H1 (cell line): Measurements from ENCODE around the gene SEPTIN2. TPM values are rescaled to one million over a fixed set of nuclear protein-coding genes. Genes with fewer than 3 reads are reported as not detected.

ENCODE experiments used
- CTCF ChIA-PET: fragments of 300-600 bp; sonication (Branson Sonifier 250); formaldehyde crosslinking; loops from one replicate; lab custom pipeline; 2021; ENCODE audit not compliant: partially characterized antibody; lab: Charles Lee
- POLR2A ChIA-PET: fragments of 300-600 bp; sonication (Branson Sonifier 250); formaldehyde crosslinking; loops from one replicate; lab custom pipeline; 2021; ENCODE audit warnings: inconsistent platforms; ENCODE audit not compliant: partially characterized antibody; lab: Charles Lee
- DNase-seq, 2 experiments: peaks; one replicate each; pipeline versions ENCODE4 v3.0.0 to v3.0.0-alpha.2; 2010 to 2022; ENCODE audit warnings: low spot score in 2 of 2, low read depth in 1 of 2, mixed read lengths in 1 of 2
- FAIRE-seq: peaks from 2 replicates; lab custom pipeline; 2011; peaks lifted over from hg19 to GRCh38; lab: Jason Lieb, UNC
- H2AFZ ChIP-seq: 2 replicates; pipeline ENCODE4 v1.8.1; 2012; ENCODE audit warnings: low read length, inconsistent platforms
- H2AK5ac ChIP-seq: 2 replicates; pipeline ENCODE4 v1.6.1; 2013; ENCODE audit warnings: low read depth, low read length
- H2BK120ac ChIP-seq: replicated peaks from 2 replicates; pipeline ENCODE3; 2013; ENCODE audit warnings: low read depth, low read length, inconsistent platforms
- H2BK12ac ChIP-seq: 2 replicates; pipeline ENCODE4 v1.6.1; 2013; ENCODE audit warnings: low read depth, low read length
- H2BK15ac ChIP-seq: 2 replicates; pipeline ENCODE4 v1.6.1; 2013; ENCODE audit warnings: low read length
- H2BK20ac ChIP-seq: 2 replicates; pipeline ENCODE4 v1.6.1; 2013; ENCODE audit warnings: low read length
- H2BK5ac ChIP-seq: 2 replicates; pipeline ENCODE4 v1.6.1; 2013; ENCODE audit warnings: low read depth, low read length
- H3K14ac ChIP-seq: 2 replicates; pipeline ENCODE4 v1.6.1; 2013; ENCODE audit warnings: inconsistent platforms; ENCODE audit not compliant: insufficient read length
- H3K18ac ChIP-seq: 2 replicates; pipeline ENCODE4 v1.6.1; 2013; ENCODE audit warnings: low read length; ENCODE audit errors: extremely low read depth
- H3K23ac ChIP-seq: 2 replicates; pipeline ENCODE4 v1.6.1; 2013; ENCODE audit warnings: inconsistent platforms; ENCODE audit not compliant: insufficient read length
- H3K23me2 ChIP-seq: 2 replicates; pipeline ENCODE4 v1.6.1; 2013; ENCODE audit warnings: low read depth, low read length
- H3K27ac ChIP-seq: 2 replicates; pipeline ENCODE4 v1.6.1; 2011; ENCODE audit warnings: low read depth, low read length, inconsistent platforms
- H3K27me3 ChIP-seq, 4 experiments: replicated peaks in 1 of 4; 1 replicate in 1 of 4; 2 replicates in 3 of 4; pipeline versions ENCODE4 v1.6.1 to v1.8.1; 2011 to 2013; ENCODE audit warnings: low read length in 3 of 4, mild to moderate bottlenecking in 3 of 4, inconsistent platforms in 2 of 4, mixed read lengths in 2 of 4, moderate library complexity in 1 of 4; ENCODE audit not compliant: control insufficient read depth in 3 of 4, insufficient read depth in 3 of 4; ENCODE audit errors: extremely low read depth in 1 of 4
- H3K36me3 ChIP-seq, 4 experiments: 2 replicates each; pipeline versions ENCODE4 v1.6.1 to v1.8.1; 2011 to 2013; ENCODE audit warnings: mild to moderate bottlenecking in 4 of 4, low read length in 3 of 4, moderate library complexity in 2 of 4, control low read depth in 1 of 4, inconsistent platforms in 1 of 4; ENCODE audit not compliant: insufficient read depth in 4 of 4, control insufficient read depth in 2 of 4
- H3K4ac ChIP-seq: replicated peaks from 2 replicates; pipeline ENCODE3; 2013; ENCODE audit warnings: low read length, low read depth, mixed read lengths, inconsistent platforms; ENCODE audit not compliant: insufficient read length
- H3K4me1 ChIP-seq, 4 experiments: replicated peaks in 1 of 4; 1 replicate in 1 of 4; 2 replicates in 3 of 4; pipeline versions ENCODE4 v1.6.1 to v1.8.1; 2011 to 2013; ENCODE audit warnings: low read length in 3 of 4, inconsistent platforms in 2 of 4, mixed read lengths in 1 of 4; ENCODE audit not compliant: insufficient read depth in 4 of 4, control insufficient read depth in 3 of 4
- H3K4me2 ChIP-seq, 2 experiments: 2 replicates each; pipeline versions ENCODE4 v1.6.1 to v1.8.1; 2011 to 2013; ENCODE audit warnings: low read depth in 2 of 2, low read length in 2 of 2, control low read depth in 1 of 2, inconsistent platforms in 1 of 2, mild to moderate bottlenecking in 1 of 2; ENCODE audit not compliant: insufficient read depth in 1 of 2
- H3K4me3 ChIP-seq, 4 experiments: fragments of 200-600, 300-600 bp in 1 of 4; sonication (generic), shearing (Covaris generic), sonication (Bioruptor Twin) in 1 of 4; 2 replicates each; pipeline versions ENCODE4 v1.5.1 to v1.8.1; 2011 to 2016; ENCODE audit warnings: low read length in 4 of 4, low read depth in 3 of 4, control low read depth in 2 of 4, inconsistent platforms in 2 of 4, mild to moderate bottlenecking in 2 of 4, mixed read lengths in 1 of 4, moderate library complexity in 1 of 4; ENCODE audit not compliant: insufficient read depth in 2 of 4; ENCODE audit errors: extremely low read depth in 1 of 4
- H3K56ac ChIP-seq: replicated peaks from 2 replicates; pipeline ENCODE3; 2013; ENCODE audit warnings: low read depth, mild to moderate bottlenecking, mixed read lengths, low read length, inconsistent platforms; ENCODE audit not compliant: insufficient read length
- H3K79me1 ChIP-seq: 2 replicates; pipeline ENCODE4 v1.6.1; 2013; ENCODE audit warnings: low read depth, low read length, control low read depth
- H3K79me2 ChIP-seq, 2 experiments: 2 replicates each; pipeline versions ENCODE4 v1.6.1 to v1.8.1; 2012 to 2013; ENCODE audit warnings: low read length in 2 of 2, mild to moderate bottlenecking in 2 of 2, inconsistent platforms in 1 of 2; ENCODE audit not compliant: insufficient read depth in 2 of 2, control insufficient read depth in 1 of 2
- H3K9ac ChIP-seq, 4 experiments: replicated peaks in 1 of 4; 1 replicate in 1 of 4; 2 replicates in 3 of 4; pipeline versions ENCODE4 v1.6.1 to v1.8.1; 2011 to 2013; ENCODE audit warnings: low read depth in 3 of 4, low read length in 3 of 4, control low read depth in 2 of 4, mild to moderate bottlenecking in 2 of 4, moderate library complexity in 2 of 4, inconsistent platforms in 1 of 4; ENCODE audit errors: extremely low read depth in 1 of 4
- H3K9me3 ChIP-seq, 2 experiments: 2 replicates each; pipeline versions ENCODE4 v1.6.1 to v1.8.1; 2012 to 2013; ENCODE audit warnings: mild to moderate bottlenecking in 2 of 2, moderate library complexity in 2 of 2, control low read depth in 1 of 2, inconsistent platforms in 1 of 2, low read depth in 1 of 2, low read length in 1 of 2, mixed read lengths in 1 of 2; ENCODE audit not compliant: insufficient read depth in 2 of 2
- H4K20me1 ChIP-seq, 2 experiments: replicated peaks in 1 of 2; 2 replicates each; pipeline versions ENCODE3 to v1.8.1; 2011 to 2013; ENCODE audit warnings: inconsistent platforms in 2 of 2, low read length in 2 of 2, mild to moderate bottlenecking in 1 of 2; ENCODE audit not compliant: insufficient read depth in 2 of 2, control insufficient read depth in 1 of 2
- H4K5ac ChIP-seq: 2 replicates; pipeline ENCODE4 v1.6.1; 2013; ENCODE audit warnings: low read length, low read depth, mixed read lengths, inconsistent platforms; ENCODE audit not compliant: insufficient read length
- H4K8ac ChIP-seq: 2 replicates; pipeline ENCODE4 v1.8.0; 2013; ENCODE audit warnings: mild to moderate bottlenecking, moderate library complexity, low read length, inconsistent platforms; ENCODE audit not compliant: insufficient read depth; ENCODE audit errors: extremely low read depth
- H4K91ac ChIP-seq: replicated peaks from 2 replicates; pipeline ENCODE3; 2013; ENCODE audit warnings: low read length, mixed read lengths, inconsistent platforms; ENCODE audit not compliant: insufficient read length
- CREB1 ChIP-seq: IDR thresholded peaks from 2 replicates; pipeline ENCODE4 v1.6.1; 2012; ENCODE audit warnings: inconsistent platforms
- RAD21 ChIP-seq, 2 experiments: IDR thresholded peaks in 1 of 2; conservative IDR thresholded peaks in 1 of 2; 2 replicates each; pipeline ENCODE4 v1.6.1; 2011; ENCODE audit warnings: low read depth in 2 of 2, low read length in 2 of 2, improper control_type of control experiment in 1 of 2, inconsistent platforms in 1 of 2, mild to moderate bottlenecking in 1 of 2, moderate library complexity in 1 of 2
- WGBS, 2 experiments: shearing (Covaris generic) in 1 of 2; methylation state at CpG; one replicate each; pipeline versions ENCODE4 v1.1.6 to v1.1.7; 2013 to 2015; ENCODE audit warnings: low lambda C conversion rate in 2 of 2, mixed read lengths in 2 of 2, inconsistent platforms in 1 of 2, low coverage in 1 of 2, missing lambda C conversion rate in 1 of 2; ENCODE audit not compliant: insufficient replicate concordance in 2 of 2, insufficient coverage in 1 of 2, insufficient read length in 1 of 2; ENCODE audit errors: extremely low coverage in 1 of 2, missing lambda C conversion rate in 1 of 2; 5-methylcytosine and 5-hydroxymethylcytosine counted together
- polyA plus RNA-seq, 7 experiments: library from polyadenylated mRNA; depleted of rRNA in 3 of 7; stranded (reverse) in 5 of 7; unstranded in 2 of 7; fragments of >200 nt in 5 of 7; fragments of 200-250 nt in 2 of 7; gene quantifications; 1 replicate in 5 of 7; 2 replicates in 1 of 7; 4 replicates in 1 of 7; pipeline versions ENCODE4 v1.2.1 to v1.2.3, GENCODE V29; 2011 to 2013; ENCODE audit warnings: missing spikeins in 2 of 7, mixed read lengths in 2 of 7
- total RNA-seq: library from RNA; stranded (reverse); fragmentation: NEBNext Ultra II Directional; extraction: Animal tissue kit (Norgen Biotek cat#: 25700); gene quantifications from 2 replicates; pipeline ENCODE4 v1.2.1, GENCODE V29; 2021
- TF ChIP-seq, protein P1 (sequence below), 3 experiments: IDR thresholded peaks; 1 replicate in 2 of 3; 2 replicates in 1 of 3; pipeline versions ENCODE4 v1.5.1 to v1.6.1; 2011; ENCODE audit warnings: low read length in 3 of 3, mild to moderate bottlenecking in 3 of 3, inconsistent platforms in 2 of 3, low read depth in 1 of 3, moderate library complexity in 1 of 3; ENCODE audit not compliant: insufficient read depth in 1 of 3; ENCODE audit errors: control extremely low read depth in 1 of 3

The SEPTIN2 gene
- total and polyA plus RNA-seq, 2 of the 8 experiments (the other 6 are each of a cell fraction or from before 2014, with no cell fraction given): 392 to 650 TPM

DNA sequence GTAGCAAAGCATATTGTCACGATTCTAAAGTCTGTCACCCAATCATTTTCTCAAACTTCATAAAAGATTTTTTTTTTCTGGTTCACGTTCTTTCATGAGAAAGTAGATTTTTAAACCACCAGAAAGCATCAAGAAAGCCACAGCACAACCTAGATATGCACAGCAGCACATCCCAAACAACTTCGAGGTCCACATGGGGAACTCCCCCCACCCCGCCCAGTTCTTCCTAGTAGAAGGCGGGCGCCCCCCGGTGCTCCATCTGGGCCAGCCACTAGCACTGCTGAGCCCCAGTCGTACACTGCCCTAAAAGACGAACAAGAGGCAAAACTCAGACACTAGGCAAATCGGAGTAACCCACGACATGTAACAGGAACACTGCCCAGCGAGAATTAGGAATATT lies 15.7 kb upstream of the SEPTIN2 start:
- Histone ChIP-seq H4K20me1 (peaks cover 16 to 21% of the 10 kb centered on the region in 2 experiments), H4K8ac (0 out of 2 replicates have a peak overlapping the region, but pooled peaks have one; percentile 9), H3K4ac (no peak overlapping the region), H3K56ac (no peak overlapping the region), H3K4me3 (no peak overlapping the region), H3K23me2 (no peaks in the 10 kb centered on the region), H3K9me3 (no peaks in the 10 kb centered on the region), H2BK15ac (no peak overlapping the region), H3K27ac (no peak overlapping the region), H3K79me1 (peaks cover 20% of the 10 kb centered on the region), H4K5ac (no peak overlapping the region), H3K27me3 (no peaks in the 10 kb centered on the region), H3K4me1 (peaks cover 0 to 3% (median 1%) of the 10 kb centered on the region in 4 experiments; a peak in 2 of 7 replicates), H2BK12ac (no peak overlapping the region), H3K36me3 (peaks cover 0 to 3% (median 0%) of the 10 kb centered on the region in 4 experiments; a peak in 1 of 8 replicates), H3K18ac (no peak overlapping the region), H3K79me2 (peaks cover 35 to 96% of the 10 kb centered on the region in 2 experiments), H3K14ac (no peak overlapping the region), H2AK5ac (no peak overlapping the region), H2BK5ac (no peak overlapping the region), H2BK120ac (no peak overlapping the region), H3K4me2 (no peak overlapping the region), H2AFZ (no peak overlapping the region)
- DNase-seq (no peak), FAIRE-seq (no peak)
- POLR2A ChIA-PET: interaction anchor here (4.6 kb wide), 1 partner anchor 15 kb away, joined by 47 read pairs; the partner anchor contains the start of genes HDLBP and SEPTIN2
- 94% methylated on average over 12 of the region's 12 CpGs; no CpG with 5 or more reads in 1 of the 2 experiments for WGBS, 2 experiments
- TF ChIP-seq RAD21 (IDR thresholded peaks at IDR 0.05 in 1 of 2, conservative IDR thresholded peaks at IDR 0.05 in 1 of 2; ENCODE audit: low read depth in 2 of 2, low read length in 2 of 2): peak in 1 of 2 experiments; percentile 33; a peak in 2 of 4 replicates
- TF ChIP-seq, protein P1, sequence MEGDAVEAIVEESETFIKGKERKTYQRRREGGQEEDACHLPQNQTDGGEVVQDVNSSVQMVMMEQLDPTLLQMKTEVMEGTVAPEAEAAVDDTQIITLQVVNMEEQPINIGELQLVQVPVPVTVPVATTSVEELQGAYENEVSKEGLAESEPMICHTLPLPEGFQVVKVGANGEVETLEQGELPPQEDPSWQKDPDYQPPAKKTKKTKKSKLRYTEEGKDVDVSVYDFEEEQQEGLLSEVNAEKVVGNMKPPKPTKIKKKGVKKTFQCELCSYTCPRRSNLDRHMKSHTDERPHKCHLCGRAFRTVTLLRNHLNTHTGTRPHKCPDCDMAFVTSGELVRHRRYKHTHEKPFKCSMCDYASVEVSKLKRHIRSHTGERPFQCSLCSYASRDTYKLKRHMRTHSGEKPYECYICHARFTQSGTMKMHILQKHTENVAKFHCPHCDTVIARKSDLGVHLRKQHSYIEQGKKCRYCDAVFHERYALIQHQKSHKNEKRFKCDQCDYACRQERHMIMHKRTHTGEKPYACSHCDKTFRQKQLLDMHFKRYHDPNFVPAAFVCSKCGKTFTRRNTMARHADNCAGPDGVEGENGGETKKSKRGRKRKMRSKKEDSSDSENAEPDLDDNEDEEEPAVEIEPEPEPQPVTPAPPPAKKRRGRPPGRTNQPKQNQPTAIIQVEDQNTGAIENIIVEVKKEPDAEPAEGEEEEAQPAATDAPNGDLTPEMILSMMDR (IDR thresholded peaks at IDR 0.05; ENCODE audit: control extremely low read depth in 1 of 3, insufficient read depth in 1 of 3, low read depth in 1 of 3, low read length in 3 of 3): peak in 1 of 3 experiments; percentile 7; a peak in 1 of 4 replicates
- TF ChIP-seq CREB1: no peak
- TF ChIP-seq, all 59 proteins: peak for 2
- H2BK20ac ChIP-seq: no peak overlapping the region
- H3K23ac ChIP-seq: no peak overlapping the region
- H4K91ac ChIP-seq: no peak overlapping the region
- CTCF ChIA-PET: interaction anchor here (0.7 kb wide), 1 partner anchor 15 kb away, joined by 3 read pairs; no protein-coding TSS in a partner anchor
- H3K9ac ChIP-seq: no peak overlapping the region; a peak in 1 of 7 replicates
